OCI-LY1 (cell line): Measurements from ENCODE around the gene EPO.
"Not testable (repeated sequence)": the region's sequence is repeated elsewhere in the genome, so short reads cannot be mapped to it uniquely, and the experiment has no call there.

ENCODE experiments used
- H2AFZ ChIP-seq: fragments of 200-600 bp; sonication (generic), shearing (Covaris generic); 2 replicates; pipeline ENCODE4 v1.6.0; 2014; ENCODE audit warnings: antibody characterized with exemption, mild to moderate bottlenecking, low read length
- H3F3A ChIP-seq: fragments of 200-600 bp; sonication (generic), shearing (Covaris generic); 2 replicates; pipeline ENCODE4 v1.6.0; 2014; ENCODE audit warnings: mild to moderate bottlenecking, antibody characterized with exemption, low read length, moderate library complexity; ENCODE audit not compliant: insufficient read depth
- H3K27ac ChIP-seq: fragments of 200-600 bp; sonication (generic); 2 replicates; pipeline ENCODE4 v1.5.1; 2014; ENCODE audit warnings: low read length, mixed run types, mild to moderate bottlenecking, low read depth; ENCODE audit not compliant: poor library complexity, severe bottlenecking
- H3K27me3 ChIP-seq: fragments of 200-600 bp; sonication (generic); 2 replicates; pipeline ENCODE4 v1.6.0; 2014; ENCODE audit warnings: antibody characterized with exemption, mild to moderate bottlenecking, low read length, moderate library complexity; ENCODE audit not compliant: insufficient read depth
- H3K36me3 ChIP-seq: fragments of 200-600 bp; sonication (generic); 2 replicates; pipeline ENCODE4 v1.6.1; 2014; ENCODE audit warnings: mild to moderate bottlenecking, antibody characterized with exemption, low read length, moderate library complexity, mixed read lengths; ENCODE audit not compliant: insufficient read depth
- H3K4me1 ChIP-seq: fragments of 200-600 bp; sonication (generic); 2 replicates; pipeline ENCODE4 v1.5.1; 2014; ENCODE audit warnings: mild to moderate bottlenecking, low read length, moderate library complexity; ENCODE audit not compliant: insufficient read depth, severe bottlenecking
- H3K4me2 ChIP-seq: fragments of 200-600 bp; sonication (generic), shearing (Covaris generic); 2 replicates; pipeline ENCODE4 v1.6.1; 2014; ENCODE audit warnings: low read length
- H3K4me3 ChIP-seq: fragments of 200-600 bp; sonication (generic); 2 replicates; pipeline ENCODE4 v1.5.1; 2014; ENCODE audit warnings: low read length, low read depth, mild to moderate bottlenecking, mixed read lengths; ENCODE audit not compliant: poor library complexity, severe bottlenecking
- H3K79me2 ChIP-seq: fragments of 200-600 bp; shearing (Covaris generic); 2 replicates; pipeline ENCODE4 v1.6.1; 2016; ENCODE audit warnings: mixed run types, low read length, mixed read lengths; ENCODE audit not compliant: insufficient read depth
- H3K9ac ChIP-seq: fragments of 200-600 bp; sonication (generic), shearing (Covaris generic); 2 replicates; pipeline ENCODE4 v1.6.1; 2014; ENCODE audit warnings: mild to moderate bottlenecking, low read length, mixed read lengths
- H3K9me2 ChIP-seq: fragments of 200-600 bp; sonication (generic), shearing (Covaris generic); 2 replicates; pipeline ENCODE4 v1.6.1; 2014; ENCODE audit warnings: low read depth, mild to moderate bottlenecking, low read length, mixed read lengths
- H3K9me3 ChIP-seq: fragments of 200-600 bp; shearing (Covaris generic); 2 replicates; pipeline ENCODE4 v1.6.1; 2014; ENCODE audit warnings: low read length, mixed read lengths
- H4K20me1 ChIP-seq: fragments of 200-600 bp; sonication (generic), shearing (Covaris generic); 2 replicates; pipeline ENCODE4 v1.6.0; 2016; ENCODE audit warnings: mild to moderate bottlenecking, low read length; ENCODE audit not compliant: insufficient read depth
- CTCF ChIP-seq: fragments of 200-600 bp; sonication (generic), shearing (Covaris generic); IDR thresholded peaks from 2 replicates; pipeline ENCODE4 v1.5.1; 2017; ENCODE audit warnings: mild to moderate bottlenecking, antibody characterized with exemption, low read length, moderate library complexity, mixed read lengths
- EZH2 ChIP-seq: fragments of 200-600 bp; sonication (generic), shearing (Covaris generic); IDR thresholded peaks from 2 replicates; pipeline ENCODE4 v1.8.0; 2017; ENCODE audit warnings: borderline replicate concordance, mixed run types, mild to moderate bottlenecking, antibody characterized with exemption, low read length, moderate library complexity, mixed read lengths

The EPO gene

GRCh38 chr7:100752994-100753393, 32.7 kb downstream of the EPO start:
- TF ChIP-seq EZH2 (no peak), CTCF (no peak)
- no peak overlapping the region for H3K9ac ChIP-seq
- no peak overlapping the region for H3K27ac ChIP-seq
- H3K79me2 ChIP-seq: no peaks in the 10 kb centered on the region
- no peaks in the 10 kb centered on the region for H3K36me3 ChIP-seq
- H2AFZ ChIP-seq: no peak overlapping the region
- no peaks in the 10 kb centered on the region for H3F3A ChIP-seq
- H3K9me3 ChIP-seq: no peaks in the 10 kb centered on the region
- H3K4me2 ChIP-seq: no peak overlapping the region
- H3K4me3 ChIP-seq: no peak overlapping the region
- no peaks in the 10 kb centered on the region for H3K9me2 ChIP-seq
- H4K20me1 ChIP-seq: no peaks in the 10 kb centered on the region
- peaks cover 11% of the 10 kb centered on the region; the same call in 1 of the 2 replicates for H3K27me3 ChIP-seq
- H3K4me1 ChIP-seq: no peaks in the 10 kb centered on the region

- H3K9me2 ChIP-seq: no peaks in the 10 kb centered on the region
- H3K9me3 ChIP-seq: no peaks in the 10 kb centered on the region
- no peaks in the 10 kb centered on the region for H4K20me1 ChIP-seq
- H3K27me3 ChIP-seq: peaks cover 11% of the 10 kb centered on the region; the same call in 1 of the 2 replicates
- no peaks in the 10 kb centered on the region for H3F3A ChIP-seq
- H3K36me3 ChIP-seq: no peaks in the 10 kb centered on the region
- TF ChIP-seq CTCF (no peak), EZH2 (no peak)
- no peak overlapping the region for H3K9ac ChIP-seq
- H3K4me3 ChIP-seq: no peak overlapping the region
- no peak overlapping the region for H2AFZ ChIP-seq
- H3K27ac ChIP-seq: no peak overlapping the region
- H3K79me2 ChIP-seq: no peaks in the 10 kb centered on the region
- no peaks in the 10 kb centered on the region for H3K4me1 ChIP-seq
- no peak overlapping the region for H3K4me2 ChIP-seq
These were observed 33.5 kb downstream of the EPO start for GRCh38 chr7:100753750-100754149.

GRCh38 chr7:100759357-100760171, 39.3 kb downstream of the EPO start:
- Histone ChIP-seq H3K9me2 (no peaks in the 10 kb centered on the region), H3K27me3 (no peaks in the 10 kb centered on the region), H4K20me1 (no peaks in the 10 kb centered on the region), H3F3A (no peaks in the 10 kb centered on the region), H3K4me3 (no peak overlapping the region), H3K4me1 (no peaks in the 10 kb centered on the region), H3K27ac (no peak overlapping the region), H3K36me3 (no peaks in the 10 kb centered on the region), H3K9me3 (no peaks in the 10 kb centered on the region), H3K9ac (no peak overlapping the region), H3K4me2 (no peak overlapping the region), H3K79me2 (no peaks in the 10 kb centered on the region), H2AFZ (no peak overlapping the region)
- TF ChIP-seq CTCF: no peak
- no peak for TF ChIP-seq EZH2

GRCh38 chr7:100762841-100763240, 42.6 kb downstream of the EPO start:
- H3K4me2 ChIP-seq, H3K27me3 ChIP-seq, H3K9ac ChIP-seq, H4K20me1 ChIP-seq, H3K79me2 ChIP-seq, H3K4me3 ChIP-seq, H2AFZ ChIP-seq, H3K4me1 ChIP-seq, H3K9me2 ChIP-seq, H3K9me3 ChIP-seq, H3K36me3 ChIP-seq, H3K27ac ChIP-seq, H3F3A ChIP-seq: not testable (repeated sequence)
